Ovary (tissue), 9 donors: Measurements from ENCODE around the gene ATF7. TPM values are rescaled to one million over a fixed set of nuclear protein-coding genes. Genes with fewer than 3 reads are reported as not detected.
"Not testable (repeated sequence)": the region's sequence is repeated elsewhere in the genome, so short reads cannot be mapped to it uniquely, and the experiment has no call there.

Source experiments
- DNase-seq, 5 donors: peaks; one replicate each; pipeline ENCODE4 v3.0.0-alpha.2; 2019 to 2020
- H3K27ac ChIP-seq, 2 donors: fragments of 200-600 bp; one replicate each; pipeline versions ENCODE4 v1.5.1 to v1.8.0; 2019 to 2022
- H3K27me3 ChIP-seq: fragments of 200-600 bp; one replicate; pipeline ENCODE4 v1.8.0; 2022
- H3K36me3 ChIP-seq: fragments of 200-600 bp; sonication (generic); one replicate; pipeline ENCODE4 v1.5.1; 2019
- H3K4me1 ChIP-seq: one replicate; pipeline ENCODE4 v1.8.1; 2013; ENCODE audit warnings: mild to moderate bottlenecking, moderate library complexity; ENCODE audit not compliant: insufficient read depth
- H3K4me3 ChIP-seq: fragments of 200-600 bp; sonication (generic); one replicate; pipeline ENCODE4 v1.5.1; 2017
- H3K9me3 ChIP-seq, 2 donors: fragments of 200-600 bp in 1 of 2; sonication (generic) in 1 of 2; one replicate each; pipeline versions ENCODE4 v1.5.1 to v1.8.1; 2013 to 2019; ENCODE audit warnings: mild to moderate bottlenecking in 1 of 2, moderate library complexity in 1 of 2
- CTCF ChIP-seq, 3 donors: fragments of 450-650 bp in 2 of 3; fragments of 200-600 bp in 1 of 3; IDR thresholded peaks; one replicate each; pipeline versions ENCODE4 v1.5.1 to v1.8.0; 2016 to 2022; ENCODE audit warnings: antibody characterized with exemption in 3 of 3, mild to moderate bottlenecking in 1 of 3
- EP300 ChIP-seq: sonication (generic); formaldehyde crosslinking; IDR thresholded peaks from one replicate; pipeline ENCODE4 v1.6.1; 2017; ENCODE audit warnings: antibody characterized with exemption
- POLR2A ChIP-seq: fragments of 450-650 bp; IDR thresholded peaks from one replicate; pipeline ENCODE4 v1.6.1; 2017; ENCODE audit warnings: antibody characterized with exemption, mild to moderate bottlenecking, moderate library complexity
- WGBS, 3 donors: extraction: QIAGEN DNeasy Blood & Tissue Kit in 1 of 3; methylation state at CpG; one replicate each; pipeline versions ENCODE4 v1.1.5 to v1.1.7; 2013 to 2017; 5-methylcytosine and 5-hydroxymethylcytosine counted together
- intact Hi-C, 4 donors: fragments of 100-400 bp; cut with DNase I; formaldehyde crosslinking; loops; one replicate each; pipeline versions ENCODE4 v1.11.0 to v1.15.1; 2022 to 2023
- polyA plus RNA-seq, 2 donors: library from polyadenylated mRNA; stranded (reverse); fragments of 200-250 nt in 1 of 2; fragments of 350-450 nt in 1 of 2; fragmentation: Illumina TruSeq in 1 of 2; extraction: RNeasy Lipid Tissue Mini Kit (QIAGEN cat#74804) in 1 of 2; gene quantifications; one replicate each; pipeline ENCODE4 v1.2.3, GENCODE V29; 2013 to 2014
- total RNA-seq, 7 donors: library from RNA; depleted of rRNA in 2 of 7; stranded (reverse); fragments of >200 nt in 2 of 7; fragmentation: NEBNext Ultra II Directional in 3 of 7; extraction: Animal tissue kit (Norgen Biotek cat#: 25700) in 3 of 7; gene quantifications; one replicate each; pipeline versions ENCODE4 v1.1.0 to v1.2.4, GENCODE V29; 2016 to 2023
- donor health status: DM: no; HTN: no; CAD: no; lungs with moderate emphysema.
- donor health status: DM: no; HTN: no; CAD: no.
- donor health status: Bipolar disorder and iron deficiency.
- donor health status: DM: yes; HTN: yes; CAD: no.
- donor health status: DM: no; HTN: no; CAD: no.
- donor health status: DM: yes; HTN: yes; CAD: no.

Gene ATF7
- total and polyA plus RNA-seq, 9 donors = 19.8 to 68.5 (median 41.3) TPM

GRCh38 chr12:53568809-53569557, 57.2 kb downstream of the ATF7 start:
- DNase-seq = no peak
- Histone ChIP-seq H3K4me3 (no peak overlapping the region), H3K9me3 (no peaks in the 10 kb centered on the region), H3K27ac (no peak overlapping the region), H3K36me3 (no peaks in the 10 kb centered on the region), H3K4me1 (peaks cover 4% of the 10 kb centered on the region), H3K27me3 (no peaks in the 10 kb centered on the region)
- no peak for TF ChIP-seq POLR2A
- no peak for TF ChIP-seq EP300
- TF ChIP-seq CTCF (IDR thresholded peaks at IDR 0.05) = no peak
- intact Hi-C loops = no loop called here
- 48 to 50% (median 48%) methylated on average over 2 of the region's 2 CpGs for WGBS, 3 donors

GRCh38 chr12:53567961-53568808, 58.0 kb downstream of the ATF7 start:
- intact Hi-C loops = no loop called here
- Histone ChIP-seq H3K27ac (no peak overlapping the region), H3K4me1 (peaks cover 5% of the 10 kb centered on the region), H3K9me3 (no peaks in the 10 kb centered on the region), H3K36me3 (no peaks in the 10 kb centered on the region), H3K27me3 (no peaks in the 10 kb centered on the region), H3K4me3 (no peak overlapping the region)
- TF ChIP-seq POLR2A (no peak), EP300 (no peak), CTCF (IDR thresholded peaks at IDR 0.05) (no peak)
- DNase-seq = no peak
- WGBS, 3 donors = 16 to 37% (median 31%) methylated on average over 6 of the region's 6 CpGs

GRCh38 chr12:53565376-53565775, 60.8 kb downstream of the ATF7 start:
- H3K4me3 ChIP-seq, H3K9me3 ChIP-seq, H3K36me3 ChIP-seq, H3K27ac ChIP-seq, intact Hi-C loops, H3K27me3 ChIP-seq, DNase-seq, H3K4me1 ChIP-seq: not testable (repeated sequence)
- WGBS, 3 donors = 91 to 92% (median 91%) methylated on average over 5 of the region's 5 CpGs

GRCh38 chr12:53564941-53565340, 61.2 kb downstream of the ATF7 start:
- no peak for DNase-seq
- Histone ChIP-seq H3K9me3 (no peaks in the 10 kb centered on the region), H3K4me3 (no peak overlapping the region), H3K4me1 (peaks cover 7% of the 10 kb centered on the region), H3K27ac (no peak overlapping the region), H3K27me3 (no peaks in the 10 kb centered on the region), H3K36me3 (no peaks in the 10 kb centered on the region)
- TF ChIP-seq EP300 = no peak
- no peak for TF ChIP-seq POLR2A
- TF ChIP-seq CTCF (IDR thresholded peaks at IDR 0.05) = no peak
- intact Hi-C loops = loop anchor here in 1 of 4 donors (5.0 kb wide), 1 partner anchor 47 kb away; no protein-coding TSS in a partner anchor
